Peyer's patch (tissue), 4 donors: ENCODE data around the gene TMEM248.

Experiments used
- CTCF ChIP-seq, 6 experiments: fragments of 450-650 bp in 4 of 6; fragments of 200-600 bp in 2 of 6; sonication (generic) in 1 of 6; IDR thresholded peaks; one replicate each; pipeline ENCODE4 v1.5.1; 2017 to 2019; ENCODE audit warnings: antibody characterized with exemption in 6 of 6, mild to moderate bottlenecking in 3 of 6, moderate library complexity in 1 of 6
- POLR2A ChIP-seq, 2 donors: fragments of 450-650 bp; IDR thresholded peaks; one replicate each; pipeline ENCODE4 v1.5.1; 2017; ENCODE audit warnings: antibody characterized with exemption in 2 of 2, mild to moderate bottlenecking in 2 of 2, moderate library complexity in 2 of 2

GRCh38 chr7:66964411-66964810, 43.4 kb downstream of the TMEM248 start:
- no peak for TF ChIP-seq CTCF (IDR thresholded peaks at IDR 0.05)
- TF ChIP-seq POLR2A (IDR thresholded peaks at IDR 0.05): no peak
